HFFc6 (cell line): Measurements from ENCODE around the gene CIB1. TPM values are rescaled to one million over a fixed set of nuclear protein-coding genes. Genes with fewer than 3 reads are reported as not detected.

ENCODE experiments used
- DNase-seq: peaks from one replicate; pipeline ENCODE4 v3.0.0-alpha.2; 2018
- H3K27ac Mint-ChIP-seq: 2 replicates; pipeline ENCODE4 v1.8.0; 2020; ENCODE audit warnings: mild to moderate bottlenecking, mixed read lengths
- H3K27me3 Mint-ChIP-seq: 2 replicates; pipeline ENCODE4 v1.8.0; 2021; ENCODE audit warnings: mild to moderate bottlenecking, moderate library complexity, mixed read lengths; ENCODE audit not compliant: insufficient read depth
- H3K36me3 Mint-ChIP-seq: 2 replicates; pipeline ENCODE4 v1.8.0; 2021; ENCODE audit warnings: low read depth, mixed read lengths
- H3K4me1 Mint-ChIP-seq: 2 replicates; pipeline ENCODE4 v1.8.0; 2020; ENCODE audit warnings: low read depth, mixed read lengths
- H3K4me3 Mint-ChIP-seq: 2 replicates; pipeline ENCODE4 v1.8.0; 2020; ENCODE audit warnings: mild to moderate bottlenecking, moderate library complexity, mixed read lengths
- H3K9me3 Mint-ChIP-seq: 2 replicates; pipeline ENCODE4 v1.8.0; 2020; ENCODE audit warnings: mild to moderate bottlenecking, mixed read lengths
- CTCF ChIP-seq: fragments of 200-600 bp; sonication (generic); IDR thresholded peaks from 2 replicates; pipeline ENCODE4 v1.5.0; 2021; ENCODE audit warnings: antibody characterized with exemption, mild to moderate bottlenecking
- total RNA-seq, 6 experiments: library from RNA; stranded (reverse); fragmentation: NEBNext Ultra II Directional; extraction: Animal tissue kit (Norgen Biotek cat#: 25700); gene quantifications; 2 replicates in 1 of 6; 3 replicates in 5 of 6; pipeline ENCODE4 v1.2.3, GENCODE V29; 2021

CIB1 gene
- total RNA-seq, 6 experiments from 2014 or later = 73.5 to 82.2 (median 76.9) TPM

GRCh38 chr15:90268415-90268814 is 34.7 kb upstream of the CIB1 start:
- Mint-ChIP-seq H3K36me3 (peaks cover 56% of the 10 kb centered on the region), H3K4me3 (peak overlapping the region; percentile 99), H3K4me1 (peaks cover 52% of the 10 kb centered on the region), H3K27ac (peak overlapping the region; percentile 10), H3K9me3 (no peaks in the 10 kb centered on the region), H3K27me3 (no peaks in the 10 kb centered on the region; the same call in none of the 2 replicates)
- no peak for TF ChIP-seq CTCF
- no peak for DNase-seq

- peak; percentile 9 for DNase-seq
- no peaks in the 10 kb centered on the region for H3K9me3 Mint-ChIP-seq
- peaks cover 42% of the 10 kb centered on the region for H3K36me3 Mint-ChIP-seq
- no peaks in the 10 kb centered on the region; the same call in none of the 2 replicates for H3K27me3 Mint-ChIP-seq
- TF ChIP-seq CTCF = 0 out of 2 replicates have a peak, but pooled peaks have one; percentile 11
- peak overlapping the region; percentile 97 for H3K27ac Mint-ChIP-seq
- peak overlapping the region; percentile 99 for H3K4me3 Mint-ChIP-seq
- H3K4me1 Mint-ChIP-seq = peaks cover 62% of the 10 kb centered on the region
Measured at GRCh38 chr15:90266485-90266884, 32.7 kb upstream of the CIB1 start.

GRCh38 chr15:90266061-90266431 is 32.3 kb upstream of the CIB1 start:
- Mint-ChIP-seq H3K36me3 (peaks cover 37% of the 10 kb centered on the region), H3K27ac (peak overlapping the region; percentile 97), H3K27me3 (no peaks in the 10 kb centered on the region; the same call in none of the 2 replicates), H3K9me3 (no peaks in the 10 kb centered on the region), H3K4me1 (peaks cover 62% of the 10 kb centered on the region), H3K4me3 (peak overlapping the region; percentile 99)
- no peak for TF ChIP-seq CTCF
- DNase-seq = peak; percentile 41

- Mint-ChIP-seq H3K9me3 (no peaks in the 10 kb centered on the region), H3K4me3 (peak within 1 kb of the TSS; percentile 99), H3K36me3 (peaks cover 36% of the 10 kb centered on the region), H3K27me3 (no peaks in the 10 kb centered on the region; the same call in none of the 2 replicates), H3K27ac (peak within 1 kb of the TSS; percentile 97), H3K4me1 (peaks cover 61% of the 10 kb centered on the region)
- TF ChIP-seq CTCF = no peak
- peak; percentile 82 for DNase-seq
Measured at GRCh38 chr15:90265271-90266060, 31.7 kb upstream of the CIB1 start, which contains the start of gene NGRN. Gene NGRN (plus strand): TSS chr15:90265672. CDS start chr15:90265713, 41 bp downstream.

GRCh38 chr15:90264671-90265070 is 30.9 kb upstream of the CIB1 start:
- H3K9me3 Mint-ChIP-seq = no peaks in the 10 kb centered on the region
- peak overlapping the region; percentile 99 for H3K4me3 Mint-ChIP-seq
- H3K36me3 Mint-ChIP-seq = peaks cover 28% of the 10 kb centered on the region
- H3K4me1 Mint-ChIP-seq = peaks cover 53% of the 10 kb centered on the region
- DNase-seq = no peak
- H3K27me3 Mint-ChIP-seq = no peaks in the 10 kb centered on the region; the same call in none of the 2 replicates
- peak overlapping the region; percentile 97 for H3K27ac Mint-ChIP-seq
- no peak for TF ChIP-seq CTCF
